ENCODE results near the gene CHAT.

Gene CHAT

DNA sequence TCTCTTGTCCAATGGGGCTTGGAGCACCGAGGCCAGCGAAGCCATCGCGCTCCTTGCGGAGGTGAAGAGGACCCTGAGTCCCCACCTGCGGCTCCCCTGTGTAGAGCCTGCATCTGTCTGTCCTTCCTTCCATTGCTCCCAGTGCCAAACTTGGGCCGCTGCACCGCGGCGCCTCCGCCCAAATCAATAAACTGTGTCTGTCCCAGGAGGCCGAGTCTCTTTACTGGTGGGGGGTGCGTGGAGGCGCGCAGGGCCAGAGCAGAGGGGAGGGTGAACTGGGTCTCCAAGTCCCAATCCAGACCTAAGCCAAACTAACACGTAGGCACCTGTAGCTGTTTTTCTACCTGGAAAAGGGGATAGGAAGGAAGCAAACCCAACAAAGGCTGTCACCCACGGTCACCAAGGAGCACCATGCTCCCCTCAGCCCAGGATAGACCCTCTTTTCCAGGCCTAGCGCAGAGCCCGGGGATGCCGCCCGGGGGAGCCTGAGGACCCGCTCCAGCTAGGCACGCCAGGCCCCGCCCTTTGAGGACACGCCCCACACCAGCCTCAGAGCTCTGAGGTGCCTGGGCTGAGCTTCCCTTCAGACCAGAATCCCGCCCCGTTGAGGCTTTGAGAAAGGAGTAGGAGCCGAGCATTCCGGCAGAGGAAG, 1.2 kb upstream of the CHAT start:
- no peak for DNase-seq

DNA sequence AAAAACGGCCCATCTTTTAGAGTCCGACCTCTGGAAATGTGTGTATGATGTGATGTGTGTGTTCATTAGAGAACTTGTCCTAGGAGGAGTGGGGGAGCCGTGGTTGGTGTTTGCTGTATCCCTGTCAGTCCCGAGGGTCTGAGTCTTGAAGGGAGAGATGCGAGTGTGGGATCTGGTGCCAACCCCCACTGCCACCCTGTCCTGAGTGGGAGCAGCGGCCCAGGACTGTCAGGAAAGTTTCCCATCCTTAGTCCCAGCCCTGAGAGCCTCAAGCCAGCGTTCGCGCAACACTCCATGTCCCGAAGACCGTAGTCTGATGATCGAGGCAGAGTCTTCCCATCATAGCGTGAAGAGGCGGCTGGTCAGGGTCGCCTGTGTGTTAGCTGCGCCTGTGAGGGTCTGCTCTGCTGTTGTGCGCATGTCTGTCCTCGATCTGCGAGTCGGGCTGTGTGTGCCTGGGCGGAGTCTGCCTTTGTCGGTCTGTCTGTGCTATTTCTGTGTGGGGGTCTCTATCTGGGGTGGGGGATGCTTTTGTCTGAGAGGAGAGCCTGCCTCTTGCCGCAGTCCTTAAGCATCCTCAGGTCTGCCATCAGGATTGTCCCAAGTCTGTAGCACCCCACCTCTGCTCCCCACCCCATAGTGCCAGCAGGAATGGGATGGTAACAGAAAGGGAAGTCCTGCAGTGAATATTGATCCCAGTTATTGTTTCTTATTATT, 514 bp upstream of the CHAT start:
- no peak for DNase-seq

DNA sequence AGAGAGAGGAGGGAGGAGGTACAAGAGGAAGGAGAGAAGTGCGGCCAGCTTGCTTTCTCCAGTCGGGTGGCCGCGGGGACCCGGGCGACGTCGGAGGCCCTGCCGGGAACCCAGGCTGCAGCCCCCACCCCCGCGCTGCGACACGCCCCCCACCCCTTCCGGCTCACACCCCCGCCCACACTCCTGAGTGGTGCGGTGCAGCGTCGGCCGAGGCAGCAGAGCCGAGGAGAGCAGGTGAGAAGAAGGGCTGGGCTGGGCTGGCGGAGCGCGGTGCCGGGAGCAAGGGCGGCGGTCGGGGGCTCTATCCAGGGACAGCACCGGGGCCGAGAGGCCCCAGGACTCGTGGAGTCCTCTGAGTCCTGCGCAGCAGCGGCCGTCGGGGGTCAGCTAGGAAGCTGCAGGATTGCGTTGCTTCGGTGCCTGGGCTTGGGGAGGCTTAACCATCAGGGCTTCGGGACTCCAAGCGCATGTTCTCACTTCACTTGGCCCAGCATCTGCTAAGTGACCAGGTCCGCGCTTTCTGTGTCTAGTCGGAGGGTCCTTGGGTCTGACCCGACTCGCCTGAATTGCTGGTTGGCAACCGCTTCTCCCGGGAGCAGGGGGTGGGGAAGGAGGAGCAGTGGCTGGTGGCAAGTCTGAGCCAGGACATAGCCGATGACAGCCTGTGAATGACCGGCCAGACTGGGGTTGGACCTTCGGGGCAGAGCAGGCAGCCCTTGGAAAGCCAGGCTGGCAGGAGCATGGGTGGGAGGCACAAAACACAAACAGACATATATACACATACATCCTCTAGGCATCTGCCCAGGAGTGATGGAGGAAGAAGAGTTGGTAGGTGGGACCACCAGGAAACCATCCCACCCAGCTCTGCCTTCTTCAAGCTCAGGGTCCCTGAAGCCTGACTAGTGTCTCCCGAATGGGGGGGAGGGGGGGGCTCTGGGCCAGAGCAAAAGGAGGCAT, 683 bp downstream of the CHAT start:
- DNase-seq = no peak

DNA sequence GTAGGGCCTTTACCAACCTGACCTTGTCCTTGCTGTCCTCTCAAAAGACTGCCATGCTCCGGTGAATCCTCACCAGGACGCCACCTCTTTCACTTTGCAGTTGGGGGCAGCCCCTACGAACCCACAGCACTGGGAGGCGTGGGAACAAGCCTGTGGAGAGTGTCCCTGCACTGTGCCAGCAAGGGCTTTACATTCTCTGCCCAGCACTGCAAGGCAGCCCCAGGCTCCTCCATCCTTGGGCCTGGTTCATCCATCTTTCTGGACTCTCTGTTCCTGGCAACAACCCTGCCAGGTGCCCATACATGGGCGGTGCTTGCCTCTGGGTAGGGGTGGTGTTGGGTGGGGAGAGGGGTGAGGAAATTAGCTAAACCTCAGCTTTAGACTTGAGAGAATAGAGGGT, 1.4 kb downstream of the CHAT start:
- DNase-seq = no peak

DNA sequence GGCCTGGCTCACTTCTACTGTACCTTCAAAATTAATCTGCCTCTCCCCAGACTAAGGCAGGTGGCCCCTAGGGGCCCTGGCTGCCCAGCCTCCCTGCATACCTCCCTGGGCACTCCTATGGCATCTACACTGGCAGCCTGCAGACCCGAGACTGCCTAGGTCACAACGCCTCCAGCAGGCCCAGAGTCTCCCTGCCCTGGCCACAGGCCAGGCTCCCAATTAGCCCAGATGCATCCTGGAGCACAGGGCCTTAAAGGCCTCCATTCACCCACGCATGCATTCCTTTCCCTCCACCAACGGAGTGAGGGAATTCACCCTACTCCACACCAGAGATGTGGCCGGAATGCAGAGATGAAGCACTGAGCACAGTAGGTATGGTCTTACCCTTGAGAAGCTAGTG, 1.9 kb downstream of the CHAT start:
- no peak for DNase-seq

DNA sequence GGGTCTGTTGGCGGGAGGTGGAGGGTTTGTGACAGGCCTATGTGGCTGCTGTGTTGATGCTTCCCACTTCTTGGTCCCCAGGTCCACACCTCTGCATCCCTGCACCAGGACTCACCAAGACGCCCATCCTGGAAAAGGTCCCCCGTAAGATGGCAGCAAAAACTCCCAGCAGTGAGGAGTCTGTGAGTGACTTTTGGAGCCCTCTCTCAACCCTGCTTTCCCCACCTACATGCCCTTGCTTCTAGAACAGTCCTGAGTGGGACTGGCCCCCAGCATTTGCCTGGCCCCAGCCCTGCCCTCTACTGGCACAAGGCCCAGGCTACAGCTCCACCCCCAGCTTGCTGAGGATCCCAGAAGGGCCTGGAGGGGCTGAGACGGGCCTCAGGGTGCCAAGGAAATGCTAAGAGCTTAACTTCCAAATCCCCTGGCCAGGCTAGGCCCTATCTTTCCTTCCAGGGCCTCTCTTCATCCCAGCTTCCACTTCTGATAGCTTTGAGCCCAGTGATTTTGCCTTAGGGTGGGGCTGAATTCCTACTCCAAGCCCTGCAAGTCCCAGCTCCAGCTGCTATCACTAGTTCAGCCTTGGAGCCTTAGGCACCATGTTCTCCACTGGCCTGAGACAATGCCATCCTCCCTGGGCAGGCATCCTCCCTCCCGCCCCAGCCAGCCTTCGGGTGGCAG, 2.7 kb downstream of the CHAT start:
- no peak for DNase-seq

DNA sequence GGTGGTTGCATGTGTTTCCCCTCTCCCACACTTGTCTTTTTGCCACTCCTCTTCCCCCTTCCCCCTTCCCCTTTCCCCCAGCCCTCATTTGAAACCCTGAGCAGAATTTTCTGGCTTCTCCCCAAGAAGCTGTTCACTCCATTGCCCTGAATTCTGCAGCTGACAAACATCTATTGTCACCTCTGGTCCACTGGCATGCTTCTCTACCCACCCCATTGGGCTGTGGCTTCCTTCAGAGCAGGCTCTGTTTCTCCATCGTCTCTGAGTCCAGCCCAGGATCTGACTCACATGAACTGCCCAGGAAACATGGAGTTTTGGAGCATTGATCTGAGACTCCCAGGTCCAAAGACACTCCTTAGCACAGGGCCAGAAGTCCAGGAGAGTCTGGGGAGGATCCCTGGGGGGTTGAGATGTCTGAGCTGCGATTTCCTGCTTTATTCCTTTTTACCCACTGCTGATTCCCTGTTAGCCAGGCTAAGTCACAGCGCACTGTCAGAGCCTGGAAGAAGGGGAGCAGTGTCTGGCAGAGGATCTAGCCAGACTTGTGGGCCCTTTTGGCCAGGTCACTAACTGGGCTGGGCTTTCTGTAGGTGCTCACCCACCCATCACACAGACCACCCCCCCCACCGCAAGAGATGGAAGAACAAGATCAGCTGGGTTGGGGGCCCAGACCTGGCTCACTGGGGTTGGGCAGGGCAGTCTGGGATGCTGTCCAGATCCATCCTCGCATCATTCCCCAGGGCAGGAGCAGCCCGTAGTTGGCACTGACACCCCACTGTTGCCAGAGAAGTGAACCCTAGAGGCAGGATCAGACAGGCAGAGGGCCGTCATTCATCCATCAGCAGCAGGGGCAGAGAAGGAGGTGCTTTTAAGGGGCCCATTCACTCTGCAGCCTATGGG, 3.5 kb downstream of the CHAT start:
- DNase-seq = no peak

DNA sequence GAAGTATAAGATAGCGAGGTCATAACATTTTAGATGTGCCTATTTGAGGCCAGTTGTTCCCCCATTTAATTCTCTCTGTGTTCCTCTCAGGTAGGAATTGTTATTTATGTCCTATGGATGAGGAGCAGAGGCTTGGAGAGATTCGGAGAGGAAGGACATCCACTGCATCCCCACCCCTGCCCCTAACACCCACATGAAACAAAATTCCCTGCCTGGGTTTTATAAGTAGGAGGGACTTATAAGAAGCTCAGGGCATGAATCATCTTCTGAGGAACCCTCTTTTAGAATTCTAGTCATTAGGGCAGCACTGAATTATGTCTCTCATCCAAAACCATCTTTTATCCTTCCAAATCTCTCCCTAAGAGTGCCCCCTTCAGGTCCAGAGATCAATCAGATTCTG, 5.0 kb downstream of the CHAT start:
- no peak for DNase-seq

DNA sequence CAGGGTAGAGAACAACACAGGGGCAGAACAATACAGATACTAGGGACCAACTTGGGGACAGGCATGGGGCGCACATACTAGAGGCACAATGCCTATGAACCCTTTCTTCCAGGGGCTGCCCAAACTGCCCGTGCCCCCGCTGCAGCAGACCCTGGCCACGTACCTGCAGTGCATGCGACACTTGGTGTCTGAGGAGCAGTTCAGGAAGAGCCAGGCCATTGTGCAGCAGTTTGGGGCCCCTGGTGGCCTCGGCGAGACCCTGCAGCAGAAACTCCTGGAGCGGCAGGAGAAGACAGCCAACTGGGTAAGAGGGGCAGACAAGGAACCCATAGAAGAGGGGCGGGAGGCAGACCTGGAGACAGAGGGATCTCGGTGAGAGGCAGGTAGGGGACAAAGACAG, 5.8 kb downstream of the CHAT start:
- no peak for DNase-seq

DNA sequence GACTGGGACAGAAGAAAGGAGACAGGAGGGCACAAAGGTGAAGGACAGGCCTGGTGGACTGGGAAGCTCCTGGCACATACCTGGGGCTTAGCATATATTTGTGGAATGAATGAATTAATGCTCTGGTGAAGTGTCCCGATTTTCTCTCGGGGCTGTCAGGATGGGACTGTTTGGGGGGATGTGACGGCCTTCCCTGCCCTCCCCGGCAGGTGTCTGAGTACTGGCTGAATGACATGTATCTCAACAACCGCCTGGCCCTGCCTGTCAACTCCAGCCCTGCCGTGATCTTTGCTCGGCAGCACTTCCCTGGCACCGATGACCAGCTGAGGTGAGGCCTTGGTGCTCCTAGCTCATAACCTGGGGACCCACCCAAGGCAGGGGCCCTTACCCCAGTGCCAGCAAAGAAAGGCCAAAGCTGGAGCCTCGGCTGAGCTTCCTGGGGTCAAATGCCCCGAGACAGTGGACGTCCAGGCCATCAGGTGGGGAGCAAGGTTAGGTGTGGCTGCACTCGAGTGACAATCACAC, 6.5 kb downstream of the CHAT start:
- no peak for DNase-seq

DNA sequence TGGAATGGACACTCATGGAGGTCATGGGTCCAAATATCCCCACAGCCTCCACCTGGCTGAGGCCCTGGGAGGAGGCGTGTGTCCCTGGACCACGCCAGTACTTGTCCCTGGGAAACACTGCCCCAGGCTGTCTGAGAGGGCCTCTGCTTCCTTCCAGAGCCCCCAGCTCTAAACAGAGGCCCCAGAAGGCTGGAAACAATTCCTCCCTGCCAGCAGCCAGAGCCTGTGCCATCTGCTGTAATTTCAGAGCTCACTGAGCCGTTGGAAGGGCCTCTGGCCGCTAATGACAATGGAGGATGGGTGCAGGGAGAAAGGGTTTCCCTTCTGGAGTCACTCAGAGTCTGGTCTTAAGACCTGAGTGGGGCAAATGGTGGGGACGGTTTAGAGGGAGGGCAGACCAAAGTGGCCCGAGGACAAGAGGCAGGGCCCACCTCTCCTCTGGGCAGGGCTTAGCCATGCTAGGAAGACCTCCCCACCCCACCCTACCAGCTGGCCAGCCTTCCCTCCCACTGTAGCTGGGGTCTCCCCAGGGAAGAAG, 7.1 kb downstream of the CHAT start:
- DNase-seq = no peak

DNA sequence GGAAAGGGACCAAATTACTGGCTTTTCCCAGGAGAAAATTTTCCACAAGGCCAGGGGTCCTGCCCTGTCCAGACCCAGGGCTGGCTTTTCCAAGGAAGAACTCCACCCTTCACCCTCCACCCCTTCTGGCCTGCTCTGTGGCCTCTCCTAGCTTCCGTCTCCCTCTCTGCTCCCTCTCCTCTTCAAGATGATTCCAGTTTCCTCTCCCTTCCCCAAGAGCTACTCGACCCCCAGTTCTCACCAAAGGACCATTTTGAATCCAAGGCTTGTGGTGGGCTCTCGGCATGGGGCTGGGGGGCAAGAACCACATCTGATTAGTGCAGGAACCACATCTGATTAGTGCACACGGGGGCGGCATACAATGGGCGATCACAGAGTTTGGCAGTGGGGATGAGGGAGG, 7.7 kb downstream of the CHAT start:
- DNase-seq = no peak

DNA sequence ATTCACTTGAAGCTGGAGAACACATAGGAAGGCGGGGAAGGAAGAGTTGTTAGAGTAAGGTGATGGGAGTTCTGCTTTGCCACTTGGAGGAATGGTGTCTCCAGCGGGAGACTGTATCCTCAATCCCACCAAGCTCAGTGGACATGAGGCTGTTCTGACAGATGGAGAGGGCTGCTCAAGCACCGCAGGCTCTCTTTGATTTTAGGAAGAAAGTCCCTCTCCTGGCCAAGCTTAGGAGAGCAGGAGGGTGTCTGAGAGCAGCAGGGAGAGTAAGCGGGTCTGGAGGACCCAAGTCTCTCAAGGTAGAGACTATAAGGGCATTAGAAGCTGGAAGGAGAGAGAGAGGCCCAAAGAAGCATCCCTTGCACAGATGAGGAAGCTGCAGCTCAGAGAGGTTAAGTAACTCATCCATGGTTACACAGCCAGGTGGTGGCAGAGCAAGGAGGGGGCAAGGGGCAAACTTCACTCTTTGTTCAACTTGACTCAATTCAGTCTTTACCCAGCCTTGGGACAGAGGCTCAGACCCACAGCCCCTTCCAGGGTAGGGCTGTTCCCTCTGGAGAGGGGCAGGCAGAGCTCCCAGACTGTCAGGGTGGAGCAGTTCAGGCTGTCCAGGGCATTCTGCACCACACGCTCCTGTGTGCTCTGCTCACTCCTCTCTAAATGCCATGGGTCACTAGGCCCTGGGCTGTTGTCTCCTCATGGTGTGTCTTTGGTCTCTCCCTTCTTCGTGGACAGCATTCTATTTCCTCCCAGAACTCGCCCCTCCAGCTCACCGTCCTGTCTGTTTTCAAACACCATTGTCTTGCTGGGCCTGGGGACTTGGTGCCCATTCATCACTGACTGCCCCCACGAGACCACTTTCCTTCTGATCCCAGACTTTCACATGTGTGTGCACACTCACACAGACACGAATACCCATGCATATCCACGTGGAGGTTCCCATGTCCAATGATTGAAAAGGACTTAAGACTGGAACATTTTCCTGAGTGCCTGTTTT, 8.9 kb downstream of the CHAT start:
- no peak for DNase-seq

DNA sequence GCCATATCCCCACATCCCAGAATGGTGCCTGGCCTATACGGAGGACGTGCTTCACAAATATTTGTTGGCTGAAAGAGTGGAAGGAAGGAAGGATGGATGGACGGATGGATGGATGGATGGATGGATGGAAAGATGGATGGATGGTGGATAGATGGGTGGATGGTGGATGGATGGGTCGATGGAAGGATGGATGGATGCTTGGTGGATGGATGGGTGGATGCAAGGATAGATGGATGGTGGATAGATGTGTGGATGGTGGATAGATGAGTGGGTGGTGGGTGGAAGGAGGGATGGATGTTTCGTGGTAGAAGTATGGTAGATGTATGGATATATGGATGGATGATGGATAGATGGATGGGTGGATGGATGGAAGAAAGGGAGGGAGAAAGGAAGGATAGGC, 10.8 kb downstream of the CHAT start:
- no peak for DNase-seq

DNA sequence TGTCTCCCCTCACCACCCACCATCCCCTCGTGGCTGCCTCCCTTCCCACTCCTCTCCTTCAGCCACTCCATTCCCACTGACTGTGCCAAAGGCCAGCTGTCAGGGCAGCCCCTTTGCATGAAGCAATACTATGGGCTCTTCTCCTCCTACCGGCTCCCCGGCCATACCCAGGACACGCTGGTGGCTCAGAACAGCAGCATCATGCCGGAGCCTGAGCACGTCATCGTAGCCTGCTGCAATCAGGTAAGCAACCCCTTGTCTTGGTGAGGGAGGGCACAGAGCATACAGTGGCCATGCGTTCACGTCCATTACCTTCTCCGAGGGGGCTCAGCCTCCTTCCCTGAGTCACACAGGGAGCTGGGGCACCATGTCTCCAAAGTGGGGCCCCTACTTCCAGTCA, 11.6 kb downstream of the CHAT start:
- no peak for DNase-seq

DNA sequence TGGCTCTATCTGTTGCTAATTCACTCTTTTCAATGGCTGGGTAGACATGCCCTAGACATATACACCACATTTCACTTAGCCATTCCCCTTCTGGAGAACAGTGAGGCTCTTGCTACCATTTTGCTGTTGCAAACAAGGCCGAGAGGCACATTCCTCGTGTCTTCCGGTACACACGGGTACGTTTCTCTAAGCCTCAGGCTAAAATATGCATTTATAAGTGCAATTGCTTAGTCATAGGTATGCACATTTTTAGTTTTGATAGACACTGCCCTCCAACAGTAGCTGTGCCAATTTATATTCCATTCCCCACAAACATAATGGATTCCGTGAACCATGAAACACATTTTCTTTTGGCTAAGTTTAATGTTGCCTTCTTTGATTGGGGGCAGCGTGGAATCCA, 13.2 kb downstream of the CHAT start:
- DNase-seq = no peak

DNA sequence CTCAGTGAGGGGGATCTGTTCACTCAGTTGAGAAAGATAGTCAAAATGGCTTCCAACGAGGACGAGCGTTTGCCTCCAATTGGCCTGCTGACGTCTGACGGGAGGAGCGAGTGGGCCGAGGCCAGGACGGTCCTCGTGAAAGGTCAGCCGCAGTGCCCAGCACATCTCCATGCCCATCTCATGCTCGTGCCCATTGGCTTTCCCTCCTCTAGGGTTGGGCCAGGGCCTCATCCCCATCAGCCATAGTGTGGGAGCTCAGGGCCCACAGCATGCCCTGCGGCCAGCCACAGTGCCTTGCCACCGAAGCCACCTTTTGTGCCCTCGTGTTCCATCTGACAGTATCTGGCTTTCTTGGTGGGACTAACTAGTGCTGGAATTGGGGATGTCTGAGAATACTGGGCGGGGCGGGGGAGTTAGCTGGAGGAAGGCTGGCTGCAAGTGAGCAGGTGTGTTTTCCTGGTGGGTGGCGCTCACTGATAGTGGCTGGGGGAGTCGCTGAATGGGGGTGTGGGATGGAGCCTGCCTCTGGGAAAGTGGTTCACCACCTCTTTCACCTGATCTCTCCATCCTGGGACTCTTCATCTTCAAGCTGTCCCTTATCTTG, 13.9 kb downstream of the CHAT start:
- DNase-seq = no peak

DNA sequence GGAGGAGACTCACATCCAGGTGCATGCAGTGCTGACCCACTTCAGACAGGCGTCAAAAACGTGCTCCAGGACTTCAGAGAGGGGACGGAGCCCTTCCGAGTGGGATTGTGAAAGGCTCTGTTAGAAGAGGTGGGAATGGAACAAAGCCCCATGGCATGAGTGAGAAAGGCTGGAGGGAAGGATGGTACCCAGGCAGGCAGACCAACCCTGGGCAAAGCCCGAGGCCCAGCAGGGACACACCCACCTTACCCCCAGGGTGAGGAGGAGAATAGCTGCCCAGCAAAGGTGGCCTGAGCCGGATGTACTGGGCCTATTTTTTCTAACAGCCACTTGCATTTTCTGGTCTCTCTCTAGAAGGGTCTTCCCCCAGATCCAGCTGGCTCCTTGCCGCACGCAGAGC, 14.8 kb downstream of the CHAT start:
- no peak for DNase-seq

DNA sequence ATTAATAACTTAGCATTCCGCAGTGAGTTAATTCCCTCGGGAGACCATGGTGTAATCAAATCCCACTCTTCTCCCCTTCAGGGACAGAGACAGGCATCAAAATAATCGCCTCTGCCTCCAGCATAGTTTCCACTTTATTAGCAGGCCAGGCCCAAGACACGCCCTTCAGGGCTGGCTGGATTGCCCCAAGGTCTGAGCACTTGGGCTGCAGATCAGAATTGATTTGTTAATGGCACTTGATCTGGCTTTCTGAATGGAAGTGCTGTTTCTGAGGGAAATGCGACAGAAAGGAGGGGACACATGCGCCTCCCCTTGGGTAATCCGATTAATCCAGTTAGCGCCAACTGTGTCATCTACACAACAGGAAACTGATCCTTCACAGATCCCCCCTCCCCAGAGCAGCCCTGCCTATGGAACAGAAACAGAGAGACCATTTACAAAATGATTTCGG, 15.6 kb downstream of the CHAT start:
- DNase-seq = no peak

DNA sequence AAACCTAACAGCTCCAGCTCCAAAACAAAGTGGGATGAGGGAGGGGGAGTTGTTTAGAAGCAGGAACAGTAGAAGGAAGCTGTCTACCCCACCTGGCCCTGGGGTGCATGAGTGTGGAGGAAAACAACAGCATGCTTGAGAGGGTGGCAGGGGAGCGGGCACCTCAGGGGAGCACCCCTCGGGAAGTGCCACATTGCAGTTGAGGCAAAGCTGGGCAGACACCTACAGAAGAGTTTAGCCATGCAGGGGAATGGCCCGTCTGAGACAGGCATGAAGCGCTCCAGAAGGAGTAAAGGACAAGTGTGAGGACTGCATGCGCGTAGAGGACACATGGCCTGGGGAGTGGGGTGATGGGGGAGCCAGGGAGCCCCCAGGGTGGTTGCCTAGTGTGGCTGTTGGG, 18.1 kb downstream of the CHAT start:
- no peak for DNase-seq
